ENCODE measurements around the gene CACNG8. TPM values are rescaled to one million over a fixed set of nuclear protein-coding genes. Genes with fewer than 3 reads are reported as not detected.

Gene CACNG8
- total and polyA plus RNA-seq, 3 experiments from 2014 or later, result not detected

DNA sequence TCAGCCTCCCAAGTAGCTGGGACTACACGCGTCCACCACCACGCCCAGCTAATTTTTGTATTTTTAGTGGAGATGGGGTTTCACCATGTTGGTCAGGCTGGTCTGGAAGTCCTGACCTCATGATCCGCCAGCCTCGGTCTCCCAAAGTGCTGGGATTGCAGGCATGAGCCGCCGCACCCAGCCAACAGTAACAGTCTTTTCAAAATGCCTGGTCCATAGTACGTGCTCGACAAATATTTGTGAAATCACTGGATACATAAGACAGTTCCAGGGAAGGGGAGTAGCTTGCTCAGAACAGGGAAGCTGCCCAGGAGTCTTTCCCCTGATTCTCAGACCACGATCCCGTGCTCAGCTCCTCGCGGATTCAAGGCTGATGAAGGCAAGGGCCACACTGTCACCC, 59.2 kb downstream of the CACNG8 start:
- H3K27ac Mint-ChIP-seq, result peak overlapping the region in 1 of 8 donors; percentile 29
- H3K4me3 ChIP-seq (ENCODE audit: low read length), result no peak overlapping the region
- H3K36me3 ChIP-seq (ENCODE audit: insufficient read depth, low read length), result no peaks in the 10 kb centered on the region
- H3K27me3 ChIP-seq (ENCODE audit: insufficient read depth, low read length, poor library complexity, severe bottlenecking), result peaks cover 3% of the 10 kb centered on the region
- CTCF ChIA-PET, result interaction anchor here (4.4 kb wide), 1 partner anchor 179 kb away, joined by 17 read pairs; no protein-coding TSS in a partner anchor
- H3K4me1 Mint-ChIP-seq, result peaks cover 0 to 6% (median 2%) of the 10 kb centered on the region in 3 donors
- peaks cover 19 to 37% of the 10 kb centered on the region in 2 donors for H3K27me3 Mint-ChIP-seq
- POLR2A ChIA-PET, result no interaction called here
- DNase-seq, result no peak
- H3K36me3 Mint-ChIP-seq, result no peaks in the 10 kb centered on the region
- H3K27ac ChIP-seq (ENCODE audit: low read depth, low read length), result no peak overlapping the region
- no peaks in the 10 kb centered on the region for H3K9me3 Mint-ChIP-seq
- H3K9me3 ChIP-seq (ENCODE audit: low read length), result no peaks in the 10 kb centered on the region
- no peaks in the 10 kb centered on the region for H3K4me1 ChIP-seq (ENCODE audit: insufficient read depth, low read length)
- no peak overlapping the region for H3K4me3 Mint-ChIP-seq

DNA sequence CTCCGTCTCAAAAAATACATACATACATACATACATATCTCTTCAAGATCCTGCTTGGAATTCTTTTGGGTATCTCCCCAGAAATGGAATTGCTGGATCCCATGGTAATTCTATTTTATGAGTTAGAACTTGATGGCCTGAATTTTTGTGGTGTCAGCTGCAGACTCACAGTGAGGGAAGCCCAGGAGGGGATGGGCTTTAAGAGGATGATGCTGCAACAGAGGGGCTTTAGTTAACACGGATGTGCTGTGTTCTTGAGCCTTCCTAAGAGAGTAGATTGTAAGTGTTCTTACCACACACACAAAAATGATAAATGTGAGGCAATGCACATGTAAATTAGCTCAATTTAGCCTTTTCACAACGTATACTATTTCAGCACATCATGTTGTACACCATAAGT, 60.5 kb downstream of the CACNG8 start:
- DNase-seq, result no peak
- Histone ChIP-seq H3K4me3 (ENCODE audit: low read length) (no peak overlapping the region), H3K27me3 (ENCODE audit: insufficient read depth, low read length, poor library complexity, severe bottlenecking) (peaks cover 3% of the 10 kb centered on the region), H3K4me1 (ENCODE audit: insufficient read depth, low read length) (no peaks in the 10 kb centered on the region), H3K9me3 (ENCODE audit: low read length) (no peaks in the 10 kb centered on the region), H3K27ac (ENCODE audit: low read depth, low read length) (no peak overlapping the region), H3K36me3 (ENCODE audit: insufficient read depth, low read length) (no peaks in the 10 kb centered on the region)
- CTCF ChIA-PET, result interaction anchor here (1.0 to 4.4 kb wide), 12 partner anchors 10 to 230 kb away, joined by 3 to 28 read pairs (median 5); partner anchors contain the start of gene PRKCG
- Mint-ChIP-seq H3K4me3 (no peak overlapping the region), H3K27ac (no peak overlapping the region), H3K9me3 (no peaks in the 10 kb centered on the region), H3K36me3 (no peaks in the 10 kb centered on the region), H3K4me1 (peaks cover 0 to 6% (median 2%) of the 10 kb centered on the region in 3 donors), H3K27me3 (peaks cover 12 to 30% of the 10 kb centered on the region in 2 donors)
- POLR2A ChIA-PET, result no interaction called here

DNA sequence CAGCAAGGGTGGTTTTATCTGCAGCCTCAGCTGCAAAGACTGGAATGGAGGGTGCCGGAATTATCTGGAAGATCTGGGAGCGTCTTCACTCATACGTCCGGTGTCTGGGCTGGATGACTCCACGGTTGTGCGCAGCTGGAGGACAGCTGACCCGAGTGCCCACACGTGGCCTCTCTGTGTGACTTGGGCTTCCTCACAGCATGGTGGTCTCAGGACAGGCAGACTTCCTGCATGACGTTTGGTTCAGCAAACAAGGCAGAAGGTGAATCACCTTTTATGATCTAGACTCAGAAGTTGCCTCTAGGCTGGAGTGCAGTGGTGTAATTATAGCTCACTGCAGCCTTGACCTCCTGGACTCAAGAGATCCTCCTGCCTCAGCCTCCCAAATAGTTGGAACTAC, 61.9 kb downstream of the CACNG8 start:
- Histone ChIP-seq H3K4me1 (ENCODE audit: insufficient read depth, low read length) (no peaks in the 10 kb centered on the region), H3K4me3 (ENCODE audit: low read length) (no peak overlapping the region), H3K27me3 (ENCODE audit: insufficient read depth, low read length, poor library complexity, severe bottlenecking) (peaks cover 3% of the 10 kb centered on the region), H3K36me3 (ENCODE audit: insufficient read depth, low read length) (no peaks in the 10 kb centered on the region), H3K9me3 (ENCODE audit: low read length) (no peaks in the 10 kb centered on the region), H3K27ac (ENCODE audit: low read depth, low read length) (no peak overlapping the region)
- Mint-ChIP-seq H3K27ac (no peak overlapping the region), H3K4me1 (peaks cover 0 to 6% (median 2%) of the 10 kb centered on the region in 3 donors), H3K36me3 (no peaks in the 10 kb centered on the region), H3K27me3 (peaks cover 15 to 38% of the 10 kb centered on the region in 2 donors), H3K9me3 (no peaks in the 10 kb centered on the region), H3K4me3 (no peak overlapping the region)
- ChIA-PET POLR2A (no interaction called here), CTCF (interaction anchor here (0.9 to 4.4 kb wide), 9 partner anchors 9 to 232 kb away, joined by 3 to 28 read pairs (median 4); partner anchors contain the start of gene PRKCG)
- DNase-seq, result no peak

DNA sequence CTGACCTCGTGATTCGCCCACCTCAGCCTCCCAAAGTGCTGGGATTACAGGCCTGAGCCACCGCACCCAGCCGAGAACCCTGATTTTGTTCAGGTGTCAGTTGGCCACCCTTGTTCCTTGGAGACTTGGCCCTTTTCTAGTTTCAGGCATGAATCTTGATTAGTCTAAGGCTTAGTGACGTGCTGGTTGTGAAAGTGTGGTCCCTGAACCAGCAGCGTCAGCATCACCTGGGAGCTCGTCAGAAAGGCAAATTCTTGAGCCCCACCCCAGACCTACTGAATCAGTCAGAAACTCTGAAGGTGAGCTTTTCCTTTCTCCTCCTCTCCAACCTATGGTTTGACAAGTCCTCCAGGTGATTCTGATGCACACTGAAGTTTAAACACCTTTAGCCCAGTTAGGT, 63.9 kb downstream of the CACNG8 start:
- Histone ChIP-seq H3K4me3 (ENCODE audit: low read length) (no peak overlapping the region), H3K36me3 (ENCODE audit: insufficient read depth, low read length) (no peaks in the 10 kb centered on the region), H3K4me1 (ENCODE audit: insufficient read depth, low read length) (no peaks in the 10 kb centered on the region), H3K27me3 (ENCODE audit: insufficient read depth, low read length, poor library complexity, severe bottlenecking) (peaks cover 3% of the 10 kb centered on the region), H3K9me3 (ENCODE audit: low read length) (no peaks in the 10 kb centered on the region), H3K27ac (ENCODE audit: low read depth, low read length) (no peak overlapping the region)
- DNase-seq, result no peak
- no peaks in the 10 kb centered on the region for H3K9me3 Mint-ChIP-seq
- H3K27me3 Mint-ChIP-seq, result peaks cover 12 to 48% of the 10 kb centered on the region in 2 donors
- no peak overlapping the region for H3K27ac Mint-ChIP-seq
- CTCF ChIA-PET, result interaction anchor here (0.7 to 1.6 kb wide), 2 partner anchors 145 to 234 kb away, joined by 3 to 4 read pairs; partner anchors contain the start of gene PRKCG
- POLR2A ChIA-PET, result no interaction called here
- peaks cover 0 to 2% (median 0%) of the 10 kb centered on the region in 3 donors for H3K36me3 Mint-ChIP-seq
- H3K4me3 Mint-ChIP-seq, result no peak overlapping the region
- H3K4me1 Mint-ChIP-seq, result peaks cover 2 to 6% (median 5%) of the 10 kb centered on the region in 3 donors

DNA sequence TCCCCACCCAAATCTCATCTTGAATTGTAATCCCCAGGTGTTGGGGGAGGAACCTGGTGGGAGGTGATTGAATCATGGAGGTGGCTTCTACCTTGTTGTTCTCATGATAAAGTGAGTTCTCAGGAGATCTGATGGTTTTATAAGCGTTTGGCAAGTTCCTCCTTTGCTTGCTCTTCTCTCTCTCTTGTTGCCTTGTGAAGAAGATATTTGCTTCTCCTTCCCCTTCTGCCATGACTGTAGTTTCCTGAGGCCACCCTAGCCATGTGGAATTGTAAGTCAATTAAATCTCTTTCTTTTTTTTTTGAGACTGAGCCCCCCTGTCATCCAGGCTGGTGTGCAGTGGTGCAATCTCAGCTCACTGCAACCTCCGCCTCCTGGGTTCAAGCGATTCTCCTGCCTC, 66.6 kb downstream of the CACNG8 start:
- Mint-ChIP-seq H3K4me3 (no peak overlapping the region), H3K27me3 (peaks cover 12 to 38% of the 10 kb centered on the region in 2 donors), H3K4me1 (peaks cover 0 to 5% (median 0%) of the 10 kb centered on the region in 3 donors), H3K27ac (no peak overlapping the region), H3K36me3 (peaks cover 0 to 2% (median 0%) of the 10 kb centered on the region in 3 donors), H3K9me3 (no peaks in the 10 kb centered on the region)
- DNase-seq, result no peak
- no peak overlapping the region for H3K4me3 ChIP-seq (ENCODE audit: low read length)
- CTCF ChIA-PET, result interaction anchor here (1.3 to 1.6 kb wide), 4 partner anchors 9 to 188 kb away, joined by 3 to 8 read pairs (median 4); no protein-coding TSS in a partner anchor
- H3K36me3 ChIP-seq (ENCODE audit: insufficient read depth, low read length), result no peaks in the 10 kb centered on the region
- POLR2A ChIA-PET, result no interaction called here
- no peaks in the 10 kb centered on the region for H3K4me1 ChIP-seq (ENCODE audit: insufficient read depth, low read length)
- H3K27me3 ChIP-seq (ENCODE audit: insufficient read depth, low read length, poor library complexity, severe bottlenecking), result peaks cover 3% of the 10 kb centered on the region
- no peak overlapping the region for H3K27ac ChIP-seq (ENCODE audit: low read depth, low read length)
- no peaks in the 10 kb centered on the region for H3K9me3 ChIP-seq (ENCODE audit: low read length)

DNA sequence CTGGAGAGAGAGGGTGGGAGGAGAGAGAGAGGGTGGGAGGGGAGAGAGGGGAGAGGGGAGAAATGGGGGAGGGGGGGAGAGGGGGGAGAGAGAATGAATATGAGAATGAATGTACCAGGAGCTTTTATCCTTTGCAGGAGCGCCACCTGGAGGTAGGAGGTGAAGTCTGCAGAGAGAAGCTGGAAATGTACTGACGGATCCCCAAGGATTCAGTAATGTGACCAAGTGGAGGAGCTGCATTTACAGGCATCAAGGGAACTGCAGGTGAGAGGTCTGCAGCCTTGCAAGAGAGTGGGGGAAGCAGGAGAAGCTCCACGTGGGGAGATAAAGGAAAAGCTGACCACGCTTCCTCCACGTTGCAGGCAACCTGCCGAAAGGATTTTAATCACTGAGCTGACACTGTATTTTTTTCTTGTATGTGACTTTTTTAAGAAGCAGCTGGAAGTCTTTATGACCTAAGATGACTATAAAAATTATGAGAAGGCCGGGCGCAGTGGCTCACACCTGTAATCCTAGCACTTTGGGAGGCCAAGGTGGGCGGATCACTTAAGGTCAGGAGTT, 67.3 kb downstream of the CACNG8 start:
- Histone ChIP-seq H3K9me3 (ENCODE audit: low read length) (no peaks in the 10 kb centered on the region), H3K27me3 (ENCODE audit: insufficient read depth, low read length, poor library complexity, severe bottlenecking) (no peaks in the 10 kb centered on the region), H3K4me3 (ENCODE audit: low read length) (no peak overlapping the region), H3K27ac (ENCODE audit: low read depth, low read length) (no peak overlapping the region), H3K4me1 (ENCODE audit: insufficient read depth, low read length) (no peaks in the 10 kb centered on the region), H3K36me3 (ENCODE audit: insufficient read depth, low read length) (no peaks in the 10 kb centered on the region)
- Mint-ChIP-seq H3K4me3 (no peak overlapping the region), H3K4me1 (peaks cover 0 to 5% (median 0%) of the 10 kb centered on the region in 3 donors), H3K9me3 (no peaks in the 10 kb centered on the region), H3K36me3 (peaks cover 0 to 2% (median 0%) of the 10 kb centered on the region in 3 donors), H3K27ac (no peak overlapping the region), H3K27me3 (peaks cover 12 to 33% of the 10 kb centered on the region in 2 donors)
- POLR2A ChIA-PET, result no interaction called here
- CTCF ChIA-PET, result interaction anchor here (0.8 to 1.6 kb wide), 7 partner anchors 8 to 237 kb away, joined by 3 to 8 read pairs (median 4); no protein-coding TSS in a partner anchor
- peak; percentile 10 to 60 (median 27) for DNase-seq

DNA sequence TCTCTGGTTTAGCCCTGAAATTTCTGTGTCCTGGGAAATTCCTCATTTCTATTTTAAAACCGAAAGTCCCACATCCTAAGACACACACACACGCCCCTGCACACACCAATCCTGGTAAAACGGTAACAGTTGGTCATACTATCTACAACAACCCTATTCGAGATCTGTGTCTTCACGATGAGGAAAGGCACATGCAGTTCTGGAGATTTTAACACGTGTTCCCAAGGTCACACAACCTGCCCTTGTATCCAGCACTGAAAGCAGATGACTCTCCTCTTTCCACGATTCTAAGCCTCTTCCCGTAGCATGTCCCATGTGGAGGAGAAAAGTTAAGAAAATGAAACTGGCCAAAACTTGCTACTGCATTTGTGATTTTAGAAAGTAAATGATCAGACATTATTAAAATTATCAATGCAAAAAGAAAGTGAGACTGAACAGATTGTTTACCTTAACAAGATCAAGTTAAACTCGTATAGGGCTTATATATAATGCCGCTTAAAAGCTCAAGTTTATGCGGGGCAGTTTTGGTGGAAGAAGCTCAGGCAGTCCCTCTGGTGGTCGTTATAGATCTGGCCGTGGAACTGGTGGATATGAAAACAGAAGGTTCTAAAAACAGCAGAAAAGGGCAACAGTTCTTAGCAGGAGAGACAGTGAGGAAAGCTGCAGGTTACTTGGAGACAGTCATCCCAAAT, 68.3 kb downstream of the CACNG8 start:
- no peak for DNase-seq
- Histone ChIP-seq H3K9me3 (ENCODE audit: low read length) (no peaks in the 10 kb centered on the region), H3K36me3 (ENCODE audit: insufficient read depth, low read length) (no peaks in the 10 kb centered on the region), H3K4me1 (ENCODE audit: insufficient read depth, low read length) (no peaks in the 10 kb centered on the region), H3K27ac (ENCODE audit: low read depth, low read length) (no peak overlapping the region), H3K27me3 (ENCODE audit: insufficient read depth, low read length, poor library complexity, severe bottlenecking) (no peaks in the 10 kb centered on the region), H3K4me3 (ENCODE audit: low read length) (no peak overlapping the region)
- Mint-ChIP-seq H3K4me1 (peaks cover 0 to 5% (median 0%) of the 10 kb centered on the region in 3 donors), H3K27ac (no peak overlapping the region), H3K36me3 (peaks cover 0 to 2% (median 0%) of the 10 kb centered on the region in 3 donors), H3K4me3 (no peak overlapping the region), H3K9me3 (no peaks in the 10 kb centered on the region), H3K27me3 (peaks cover 15 to 33% of the 10 kb centered on the region in 2 donors)
- CTCF ChIA-PET, result interaction anchor here (1.0 kb wide), 2 partner anchors 178 to 236 kb away, joined by 3 read pairs; no protein-coding TSS in a partner anchor
- POLR2A ChIA-PET, result no interaction called here
